ENCODE measurements around the gene MT3.

- TF ChIP-seq EZH2 (IDR thresholded peaks at IDR 0.05; ENCODE audit: low read depth, low read length, severe bottlenecking) (no peak), POLR2A (IDR thresholded peaks at IDR 0.05; ENCODE audit: control extremely low read depth in 1 of 2, low read depth in 2 of 2, low read length in 2 of 2) (no peak), SP4 (IDR thresholded peaks at IDR 0.05; ENCODE audit: low read length) (no peak), HDAC6 (IDR thresholded peaks at IDR 0.05; ENCODE audit: low read depth, low read length) (no peak), USF2 (IDR thresholded peaks at IDR 0.05; ENCODE audit: low read length) (no peak), TAF1 (IDR thresholded peaks at IDR 0.05; ENCODE audit: low read depth, low read length) (no peak)
These were observed 47.3 kb upstream of the MT3 start for GRCh38 chr16:56542039-56542438.

All from H1 (cell line).